CD14-positive monocyte (primary cell): ENCODE results near the gene PLA2G3. TPM values are rescaled to one million over a fixed set of nuclear protein-coding genes. Genes with fewer than 3 reads are reported as not detected.

Experiments used
- DNase-seq, 3 donors: peaks; one replicate each; pipeline ENCODE4 v3.0.0-alpha.2; 2011 to 2022
- H2AFZ ChIP-seq: 2 replicates; pipeline ENCODE4 v1.6.0; 2012; ENCODE audit warnings: mild to moderate bottlenecking, low read depth, low read length, inconsistent platforms; ENCODE audit not compliant: insufficient read depth, poor library complexity, severe bottlenecking
- H3K27ac ChIP-seq, 2 donors: 1 replicate in 1 of 2; 2 replicates in 1 of 2; pipeline ENCODE4 v1.5.1; 2012 to 2013; ENCODE audit warnings: low read length in 2 of 2, control low read depth in 1 of 2, inconsistent platforms in 1 of 2, low read depth in 1 of 2, mild to moderate bottlenecking in 1 of 2
- H3K27me3 ChIP-seq, 2 donors: one replicate each; pipeline versions ENCODE4 v1.6.0 to v1.6.1; 2011 to 2013; ENCODE audit warnings: low read length in 2 of 2; ENCODE audit not compliant: control insufficient read depth in 2 of 2, insufficient read depth in 2 of 2
- H3K36me3 ChIP-seq, 2 donors: replicated peaks in 1 of 2; 1 replicate in 1 of 2; 2 replicates in 1 of 2; pipeline versions ENCODE4 v1.5.1 to v1.6.1; 2012 to 2013; ENCODE audit warnings: low read length in 2 of 2, control low read depth in 1 of 2, inconsistent platforms in 1 of 2, mild to moderate bottlenecking in 1 of 2; ENCODE audit not compliant: insufficient read depth in 2 of 2, control insufficient read depth in 1 of 2
- H3K4me1 ChIP-seq, 2 donors: 1 replicate in 1 of 2; 2 replicates in 1 of 2; pipeline versions ENCODE4 v1.5.1 to v1.6.1; 2012 to 2013; ENCODE audit warnings: low read length in 2 of 2, control low read depth in 1 of 2, inconsistent platforms in 1 of 2, mild to moderate bottlenecking in 1 of 2, moderate library complexity in 1 of 2; ENCODE audit not compliant: insufficient read depth in 2 of 2, control insufficient read depth in 1 of 2
- H3K4me2 ChIP-seq: replicated peaks from 2 replicates; pipeline ENCODE3; 2012; ENCODE audit warnings: low read length, moderate library complexity, mild to moderate bottlenecking; ENCODE audit not compliant: poor library complexity, severe bottlenecking; ENCODE audit errors: extremely low read depth
- H3K4me3 ChIP-seq, 3 experiments: fragments of 200-600 bp in 1 of 3; sonication (generic) in 1 of 3; replicated peaks in 1 of 3; 1 replicate in 2 of 3; 2 replicates in 1 of 3; pipeline ENCODE4 v1.5.1; 2011 to 2013; ENCODE audit warnings: low read length in 3 of 3, mild to moderate bottlenecking in 3 of 3, control low read depth in 2 of 3, low read depth in 2 of 3, inconsistent platforms in 1 of 3, moderate library complexity in 1 of 3
- H3K79me2 ChIP-seq: 2 replicates; pipeline ENCODE4 v1.6.0; 2012; ENCODE audit warnings: mild to moderate bottlenecking, control low read depth, inconsistent platforms, low read length, moderate library complexity; ENCODE audit not compliant: insufficient read depth
- H3K9ac ChIP-seq: 2 replicates; pipeline ENCODE4 v1.6.0; 2017; ENCODE audit warnings: low read length, mild to moderate bottlenecking; ENCODE audit not compliant: insufficient read depth, poor library complexity, severe bottlenecking
- H3K9me3 ChIP-seq, 2 donors: replicated peaks in 1 of 2; 1 replicate in 1 of 2; 2 replicates in 1 of 2; pipeline versions ENCODE4 v1.5.1 to v1.6.1; 2012 to 2013; ENCODE audit warnings: low read length in 2 of 2, control low read depth in 1 of 2; ENCODE audit not compliant: control insufficient read depth in 1 of 2, insufficient read depth in 1 of 2
- H4K20me1 ChIP-seq: 2 replicates; pipeline ENCODE4 v1.6.0; 2012; ENCODE audit warnings: mild to moderate bottlenecking, low read length, control low read depth, moderate library complexity; ENCODE audit not compliant: insufficient read depth
- H3K27ac Mint-ChIP-seq, 7 donors: one replicate each; pipeline ENCODE4 v1.8.0; 2020; ENCODE audit warnings: mild to moderate bottlenecking in 7 of 7, mixed read lengths in 7 of 7, moderate library complexity in 6 of 7, inconsistent platforms in 2 of 7
- H3K27me3 Mint-ChIP-seq, 3 donors: one replicate each; pipeline ENCODE4 v1.8.0; 2021 to 2022; ENCODE audit warnings: low read depth in 3 of 3, mild to moderate bottlenecking in 3 of 3, mixed read lengths in 3 of 3, moderate library complexity in 3 of 3, inconsistent platforms in 1 of 3
- H3K36me3 Mint-ChIP-seq, 2 donors: one replicate each; pipeline ENCODE4 v1.8.0; 2020; ENCODE audit warnings: mixed read lengths in 2 of 2, inconsistent platforms in 1 of 2, mild to moderate bottlenecking in 1 of 2
- H3K4me1 Mint-ChIP-seq: one replicate; pipeline ENCODE4 v1.8.0; 2020; ENCODE audit warnings: mild to moderate bottlenecking, mixed read lengths
- H3K4me3 Mint-ChIP-seq, 2 donors: one replicate each; pipeline ENCODE4 v1.8.0; 2020; ENCODE audit warnings: mild to moderate bottlenecking in 2 of 2, mixed read lengths in 2 of 2, moderate library complexity in 1 of 2
- H3K9me3 Mint-ChIP-seq, 7 donors: one replicate each; pipeline ENCODE4 v1.8.0; 2020 to 2022; ENCODE audit warnings: mixed read lengths in 7 of 7, mild to moderate bottlenecking in 6 of 7, moderate library complexity in 6 of 7, inconsistent platforms in 2 of 7
- WGBS: methylation state at CpG from one replicate; pipeline ENCODE4 v1.1.5; 2013; ENCODE audit warnings: missing lambda C conversion rate; ENCODE audit not compliant: insufficient coverage; 5-methylcytosine and 5-hydroxymethylcytosine counted together
- intact Hi-C, 2 donors: fragments of 100-400 bp; cut with micrococcal nuclease; formaldehyde crosslinking; loops; one replicate each; pipeline versions ENCODE4 v1.15.0 to v1.15.1; 2023
- polyA plus RNA-seq, 3 donors: library from polyadenylated mRNA; depleted of rRNA in 1 of 3; unstranded in 2 of 3; stranded (reverse) in 1 of 3; fragments of 300-500 nt in 2 of 3; fragments of >200 nt in 1 of 3; fragmentation: Illumina TruSeq in 2 of 3; gene quantifications; 1 replicate in 2 of 3; 2 replicates in 1 of 3; pipeline ENCODE4 v1.2.3, GENCODE V29; 2012 to 2021
- TF ChIP-seq, protein P1 (sequence below): fragments of 200-600 bp; IDR thresholded peaks from one replicate; pipeline ENCODE4 v1.8.0; 2022; ENCODE audit warnings: antibody characterized with exemption, mild to moderate bottlenecking

Gene PLA2G3
- polyA plus RNA-seq, 3 donors: not detected

DNA sequence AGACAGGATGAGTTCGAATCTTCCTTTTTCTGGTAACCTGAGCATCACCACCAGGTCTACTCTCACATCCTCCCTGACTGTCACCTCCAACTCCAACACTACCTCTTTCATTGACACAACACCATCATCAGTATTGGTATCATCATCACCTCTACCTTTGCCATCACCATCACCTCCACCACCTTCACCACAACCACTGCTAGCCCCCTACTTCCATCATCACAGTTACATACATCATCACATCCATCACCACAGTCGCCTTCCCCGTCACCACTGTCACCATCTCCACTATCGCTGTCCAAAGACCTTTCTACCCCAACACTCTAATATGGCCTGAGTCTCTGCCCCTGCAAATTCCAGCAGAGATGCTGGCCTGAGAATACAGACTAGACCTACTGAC lies 18.9 kb downstream of the PLA2G3 start:
- TF ChIP-seq, protein P1, sequence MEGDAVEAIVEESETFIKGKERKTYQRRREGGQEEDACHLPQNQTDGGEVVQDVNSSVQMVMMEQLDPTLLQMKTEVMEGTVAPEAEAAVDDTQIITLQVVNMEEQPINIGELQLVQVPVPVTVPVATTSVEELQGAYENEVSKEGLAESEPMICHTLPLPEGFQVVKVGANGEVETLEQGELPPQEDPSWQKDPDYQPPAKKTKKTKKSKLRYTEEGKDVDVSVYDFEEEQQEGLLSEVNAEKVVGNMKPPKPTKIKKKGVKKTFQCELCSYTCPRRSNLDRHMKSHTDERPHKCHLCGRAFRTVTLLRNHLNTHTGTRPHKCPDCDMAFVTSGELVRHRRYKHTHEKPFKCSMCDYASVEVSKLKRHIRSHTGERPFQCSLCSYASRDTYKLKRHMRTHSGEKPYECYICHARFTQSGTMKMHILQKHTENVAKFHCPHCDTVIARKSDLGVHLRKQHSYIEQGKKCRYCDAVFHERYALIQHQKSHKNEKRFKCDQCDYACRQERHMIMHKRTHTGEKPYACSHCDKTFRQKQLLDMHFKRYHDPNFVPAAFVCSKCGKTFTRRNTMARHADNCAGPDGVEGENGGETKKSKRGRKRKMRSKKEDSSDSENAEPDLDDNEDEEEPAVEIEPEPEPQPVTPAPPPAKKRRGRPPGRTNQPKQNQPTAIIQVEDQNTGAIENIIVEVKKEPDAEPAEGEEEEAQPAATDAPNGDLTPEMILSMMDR: no peak
- Histone ChIP-seq H3K4me3 (no peak overlapping the region), H3K79me2 (no peaks in the 10 kb centered on the region), H4K20me1 (no peaks in the 10 kb centered on the region), H3K4me1 (no peaks in the 10 kb centered on the region), H3K27me3 (no peaks in the 10 kb centered on the region), H3K9ac (no peak overlapping the region), H3K4me2 (no peak overlapping the region), H3K9me3 (no peaks in the 10 kb centered on the region), H3K36me3 (no peaks in the 10 kb centered on the region), H2AFZ (no peak overlapping the region), H3K27ac (no peak overlapping the region)
- Mint-ChIP-seq H3K4me3 (no peak overlapping the region), H3K27ac (no peak overlapping the region), H3K9me3 (no peaks in the 10 kb centered on the region), H3K36me3 (no peaks in the 10 kb centered on the region), H3K27me3 (peaks cover 3 to 6% (median 6%) of the 10 kb centered on the region in 3 donors), H3K4me1 (no peaks in the 10 kb centered on the region)
- 97% methylated on average over 3 of the region's 4 CpGs for WGBS
- no peak for DNase-seq
- intact Hi-C loops: no loop called here

DNA sequence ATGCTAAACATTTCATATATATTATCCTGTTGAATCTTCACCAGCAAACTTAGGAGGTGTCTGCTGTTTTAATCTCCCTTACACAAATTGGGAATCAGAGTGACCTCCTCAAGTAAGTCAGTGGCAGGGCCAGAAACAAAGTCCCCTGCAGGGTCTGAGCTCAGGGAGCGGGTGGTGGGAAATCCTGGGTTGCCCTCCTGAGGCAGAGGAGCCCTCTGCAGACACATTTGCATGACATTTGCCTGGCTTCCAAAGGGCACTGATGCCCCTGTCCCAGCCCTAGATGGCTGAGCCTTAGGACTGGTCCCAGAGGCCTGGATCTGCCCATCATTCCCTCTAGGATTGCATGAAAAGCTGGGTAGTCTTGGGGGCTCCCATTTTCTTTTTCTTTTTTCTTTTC lies 19.7 kb downstream of the PLA2G3 start:
- Histone ChIP-seq H2AFZ (no peak overlapping the region), H3K36me3 (no peaks in the 10 kb centered on the region), H3K79me2 (no peaks in the 10 kb centered on the region), H4K20me1 (no peaks in the 10 kb centered on the region), H3K4me3 (no peak overlapping the region), H3K27ac (no peak overlapping the region), H3K9me3 (no peaks in the 10 kb centered on the region), H3K9ac (no peak overlapping the region), H3K4me1 (no peaks in the 10 kb centered on the region), H3K27me3 (no peaks in the 10 kb centered on the region), H3K4me2 (no peak overlapping the region)
- H3K4me3 Mint-ChIP-seq: no peak overlapping the region
- H3K9me3 Mint-ChIP-seq: no peaks in the 10 kb centered on the region
- H3K4me1 Mint-ChIP-seq: no peaks in the 10 kb centered on the region
- 93% methylated on average over 1 of the region's 1 CpG for WGBS
- no peaks in the 10 kb centered on the region for H3K36me3 Mint-ChIP-seq
- peaks cover 3 to 6% (median 6%) of the 10 kb centered on the region in 3 donors for H3K27me3 Mint-ChIP-seq
- DNase-seq: no peak
- intact Hi-C loops: no loop called here
- TF ChIP-seq, protein P1: no peak
- H3K27ac Mint-ChIP-seq: no peak overlapping the region
